Esophagus muscularis mucosa (tissue), 4 donors: ENCODE data around the gene CD8B. TPM values are rescaled to one million over a fixed set of nuclear protein-coding genes. Genes with fewer than 3 reads are reported as not detected.

Experiments used
- DNase-seq: peaks from one replicate; pipeline ENCODE4 v3.0.0-alpha.2; 2017; ENCODE audit errors: extremely low spot score
- H3K27ac ChIP-seq, 4 donors: fragments of 200-600 bp; sonication (generic); replicated peaks in 1 of 4; 1 replicate in 3 of 4; 2 replicates in 1 of 4; pipeline ENCODE4 v1.5.1; 2016 to 2019; ENCODE audit warnings: mild to moderate bottlenecking in 1 of 4
- H3K27me3 ChIP-seq, 4 donors: fragments of 200-600 bp; sonication (generic); one replicate each; pipeline versions ENCODE4 v1.5.1 to v1.6.0; 2016 to 2019
- H3K36me3 ChIP-seq, 4 donors: fragments of 200-600 bp; sonication (generic); one replicate each; pipeline ENCODE4 v1.5.1; 2016 to 2019
- H3K4me1 ChIP-seq, 4 donors: fragments of 200-600 bp; sonication (generic); one replicate each; pipeline ENCODE4 v1.5.1; 2016 to 2019
- H3K4me3 ChIP-seq, 4 donors: fragments of 200-600 bp; sonication (generic); 1 replicate in 2 of 4; 2 replicates in 2 of 4; pipeline ENCODE4 v1.5.1; 2016 to 2019; ENCODE audit warnings: mild to moderate bottlenecking in 4 of 4, moderate library complexity in 1 of 4
- H3K9me3 ChIP-seq, 4 donors: fragments of 200-600 bp; sonication (generic); 1 replicate in 3 of 4; 2 replicates in 1 of 4; pipeline ENCODE4 v1.5.1; 2016 to 2019
- EP300 ChIP-seq: sonication (generic); formaldehyde crosslinking; IDR thresholded peaks from one replicate; pipeline ENCODE4 v1.6.1; 2017; ENCODE audit warnings: antibody characterized with exemption
- POLR2A ChIP-seq: fragments of 450-650 bp; IDR thresholded peaks from one replicate; pipeline ENCODE4 v1.6.1; 2017; ENCODE audit warnings: antibody characterized with exemption, moderate library complexity, mild to moderate bottlenecking, low read depth
- POLR2AphosphoS5 ChIP-seq, 2 donors: sonication (generic); formaldehyde crosslinking; IDR thresholded peaks; one replicate each; pipeline ENCODE4 v1.6.1; 2017; ENCODE audit warnings: antibody characterized with exemption in 2 of 2
- WGBS: methylation state at CpG from one replicate; pipeline ENCODE4 v1.1.5; 2018; 5-methylcytosine and 5-hydroxymethylcytosine counted together
- intact Hi-C: fragments of 100-400 bp; cut with DNase I; formaldehyde crosslinking; loops from one replicate; pipeline ENCODE4 v1.15.1; 2023
- total RNA-seq, 4 donors: library from RNA; depleted of rRNA; stranded (reverse); fragments of >200 nt; gene quantifications; one replicate each; pipeline versions ENCODE4 v1.1.0 to v1.2.1, GENCODE V29; 2016
- TF ChIP-seq, protein P1 (sequence below), 3 experiments: fragments of 200-600 bp in 2 of 3; fragments of 450-650 bp in 1 of 3; sonication (generic) in 2 of 3; IDR thresholded peaks; one replicate each; pipeline ENCODE4 v1.5.1; 2017 to 2019; ENCODE audit warnings: antibody characterized with exemption in 3 of 3, mild to moderate bottlenecking in 2 of 3, moderate library complexity in 1 of 3

CD8B gene
- total RNA-seq, 4 donors from 2014 or later, result 0.65 to 4.3 (median 2.0) TPM; not detected in 1

DNA sequence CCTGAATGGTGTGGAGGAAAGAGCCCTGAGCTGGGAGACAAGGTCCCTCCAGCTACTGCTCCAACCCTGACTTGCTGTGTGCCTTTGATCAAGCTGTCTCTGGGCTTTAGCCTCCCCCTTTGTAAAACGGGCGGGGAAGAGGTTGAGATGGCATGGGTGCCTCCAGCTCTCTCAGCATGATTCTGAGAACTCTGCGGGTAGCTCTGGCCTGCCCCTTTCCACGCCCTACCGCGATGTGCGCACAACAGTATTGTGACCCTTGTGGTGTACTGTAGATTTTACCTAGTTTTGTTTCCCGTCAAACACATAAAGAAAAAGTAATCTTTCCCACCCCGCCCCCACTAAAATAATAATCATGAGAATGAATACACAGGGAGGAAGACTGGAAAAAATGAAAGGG, 76.2 kb downstream of the CD8B start:
- no peak overlapping the region for H3K4me3 ChIP-seq
- H3K9me3 ChIP-seq, result no peaks in the 10 kb centered on the region
- no peaks in the 10 kb centered on the region for H3K36me3 ChIP-seq
- 98% methylated on average over 9 of the region's 9 CpGs for WGBS
- H3K4me1 ChIP-seq, result peaks cover 22 to 26% (median 23%) of the 10 kb centered on the region in 4 donors
- intact Hi-C loops, result no loop called here
- H3K27me3 ChIP-seq, result peaks cover 4 to 25% (median 21%) of the 10 kb centered on the region in 4 donors
- TF ChIP-seq POLR2AphosphoS5 (IDR thresholded peaks at IDR 0.05), result no peak
- no peak for DNase-seq
- H3K27ac ChIP-seq, result no peak overlapping the region

DNA sequence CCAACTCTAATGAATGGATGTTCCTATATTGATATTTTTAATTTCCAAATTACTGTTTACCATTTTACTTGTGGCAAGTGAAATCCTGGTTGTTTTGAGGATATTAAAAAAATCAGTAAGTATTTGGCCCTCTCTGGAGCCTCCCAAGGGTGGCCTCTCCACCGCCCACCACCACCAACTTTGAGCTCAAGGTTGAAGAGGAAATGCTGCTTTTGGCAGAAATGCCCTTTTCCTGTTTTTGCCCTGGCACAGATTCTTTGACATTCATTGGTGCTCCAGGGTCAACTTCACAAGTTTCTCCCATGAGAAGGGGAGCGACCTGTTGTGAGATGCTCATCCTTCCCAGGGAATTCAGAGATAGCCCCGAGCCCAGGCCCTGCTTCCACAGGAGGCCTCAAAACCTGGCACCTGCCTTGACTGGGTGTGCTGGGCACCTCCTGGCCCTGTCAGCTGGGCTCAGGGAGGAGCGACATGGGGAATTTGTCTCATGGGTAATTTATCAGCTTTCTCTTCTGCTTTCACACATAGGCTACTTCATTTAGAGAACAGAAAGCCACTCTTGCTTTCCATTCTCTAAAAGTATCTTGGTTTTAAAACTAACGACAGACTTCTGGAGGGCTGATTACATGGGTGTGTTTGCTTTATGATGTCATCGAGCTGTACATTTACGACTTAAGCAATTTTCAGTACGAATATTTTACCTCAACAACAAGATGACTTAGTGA, 77.9 kb downstream of the CD8B start:
- intact Hi-C loops, result no loop called here
- Histone ChIP-seq H3K27ac (no peak overlapping the region), H3K36me3 (no peaks in the 10 kb centered on the region), H3K4me1 (peaks cover 5 to 9% (median 6%) of the 10 kb centered on the region in 4 donors), H3K27me3 (peaks cover 0 to 8% (median 5%) of the 10 kb centered on the region in 4 donors), H3K9me3 (no peaks in the 10 kb centered on the region), H3K4me3 (no peak overlapping the region)
- 87% methylated on average over 8 of the region's 8 CpGs for WGBS
- DNase-seq, result no peak
- TF ChIP-seq, protein P1, sequence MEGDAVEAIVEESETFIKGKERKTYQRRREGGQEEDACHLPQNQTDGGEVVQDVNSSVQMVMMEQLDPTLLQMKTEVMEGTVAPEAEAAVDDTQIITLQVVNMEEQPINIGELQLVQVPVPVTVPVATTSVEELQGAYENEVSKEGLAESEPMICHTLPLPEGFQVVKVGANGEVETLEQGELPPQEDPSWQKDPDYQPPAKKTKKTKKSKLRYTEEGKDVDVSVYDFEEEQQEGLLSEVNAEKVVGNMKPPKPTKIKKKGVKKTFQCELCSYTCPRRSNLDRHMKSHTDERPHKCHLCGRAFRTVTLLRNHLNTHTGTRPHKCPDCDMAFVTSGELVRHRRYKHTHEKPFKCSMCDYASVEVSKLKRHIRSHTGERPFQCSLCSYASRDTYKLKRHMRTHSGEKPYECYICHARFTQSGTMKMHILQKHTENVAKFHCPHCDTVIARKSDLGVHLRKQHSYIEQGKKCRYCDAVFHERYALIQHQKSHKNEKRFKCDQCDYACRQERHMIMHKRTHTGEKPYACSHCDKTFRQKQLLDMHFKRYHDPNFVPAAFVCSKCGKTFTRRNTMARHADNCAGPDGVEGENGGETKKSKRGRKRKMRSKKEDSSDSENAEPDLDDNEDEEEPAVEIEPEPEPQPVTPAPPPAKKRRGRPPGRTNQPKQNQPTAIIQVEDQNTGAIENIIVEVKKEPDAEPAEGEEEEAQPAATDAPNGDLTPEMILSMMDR (IDR thresholded peaks at IDR 0.05), result no peak
- TF ChIP-seq POLR2A (no peak), EP300 (no peak), POLR2AphosphoS5 (IDR thresholded peaks at IDR 0.05) (no peak)

DNA sequence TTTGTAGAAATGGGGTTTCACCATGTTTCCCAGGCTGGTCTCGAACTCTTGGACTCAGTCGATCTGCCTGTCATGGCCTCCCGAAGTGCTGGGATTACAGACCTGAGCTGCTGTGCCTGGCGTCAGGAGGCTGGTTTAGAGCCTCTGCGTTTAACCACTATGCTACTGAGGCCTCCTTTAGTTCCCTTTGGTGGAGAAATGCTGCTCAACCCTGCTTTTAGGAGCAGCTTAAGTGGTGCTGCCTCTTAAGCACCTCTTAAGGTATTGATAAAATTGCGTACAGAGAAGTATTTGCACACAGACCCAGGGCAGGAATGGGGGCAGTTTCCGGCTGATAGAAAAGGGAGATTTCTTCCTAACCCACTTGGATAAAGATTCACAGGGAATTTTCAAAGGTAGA, 78.9 kb downstream of the CD8B start:
- no peak for DNase-seq
- WGBS, result 94% methylated on average over 7 of the region's 7 CpGs
- Histone ChIP-seq H3K27me3 (no peaks in the 10 kb centered on the region), H3K4me1 (no peaks in the 10 kb centered on the region), H3K4me3 (no peak overlapping the region), H3K9me3 (no peaks in the 10 kb centered on the region), H3K27ac (no peak overlapping the region), H3K36me3 (no peaks in the 10 kb centered on the region)
- no peak for TF ChIP-seq EP300
- no peak for TF ChIP-seq POLR2A
- TF ChIP-seq, protein P1 (IDR thresholded peaks at IDR 0.05), result no peak
- no peak for TF ChIP-seq POLR2AphosphoS5 (IDR thresholded peaks at IDR 0.05)
- intact Hi-C loops, result no loop called here

DNA sequence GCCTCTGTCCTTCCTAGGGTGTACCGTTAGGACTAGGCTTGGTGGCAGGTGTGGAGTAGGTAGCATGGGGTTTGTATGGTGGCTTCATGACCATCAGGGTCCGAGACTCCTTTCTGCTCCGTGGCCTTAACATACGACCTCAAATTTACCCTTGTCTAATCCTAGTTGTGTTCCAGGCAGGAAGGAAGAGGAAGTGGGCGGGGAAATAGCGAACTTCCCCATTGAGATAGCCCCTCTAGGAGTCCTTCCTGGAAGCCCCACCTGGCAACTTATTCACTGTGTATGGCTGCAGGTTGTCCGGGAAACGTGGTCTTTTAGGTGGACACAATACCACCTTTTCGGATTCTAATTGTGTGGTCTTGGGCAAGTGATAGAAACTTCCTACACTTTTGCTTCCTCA, 80.3 kb downstream of the CD8B start:
- Histone ChIP-seq H3K4me3 (no peak overlapping the region), H3K4me1 (no peaks in the 10 kb centered on the region), H3K36me3 (peaks cover 0 to 2% (median 0%) of the 10 kb centered on the region in 4 donors), H3K27me3 (no peaks in the 10 kb centered on the region), H3K27ac (no peak overlapping the region), H3K9me3 (no peaks in the 10 kb centered on the region)
- DNase-seq, result no peak
- TF ChIP-seq, protein P1 (IDR thresholded peaks at IDR 0.05), result no peak
- TF ChIP-seq EP300 (no peak), POLR2AphosphoS5 (IDR thresholded peaks at IDR 0.05) (no peak), POLR2A (no peak)
- WGBS, result 80% methylated on average over 9 of the region's 9 CpGs
- intact Hi-C loops, result no loop called here

DNA sequence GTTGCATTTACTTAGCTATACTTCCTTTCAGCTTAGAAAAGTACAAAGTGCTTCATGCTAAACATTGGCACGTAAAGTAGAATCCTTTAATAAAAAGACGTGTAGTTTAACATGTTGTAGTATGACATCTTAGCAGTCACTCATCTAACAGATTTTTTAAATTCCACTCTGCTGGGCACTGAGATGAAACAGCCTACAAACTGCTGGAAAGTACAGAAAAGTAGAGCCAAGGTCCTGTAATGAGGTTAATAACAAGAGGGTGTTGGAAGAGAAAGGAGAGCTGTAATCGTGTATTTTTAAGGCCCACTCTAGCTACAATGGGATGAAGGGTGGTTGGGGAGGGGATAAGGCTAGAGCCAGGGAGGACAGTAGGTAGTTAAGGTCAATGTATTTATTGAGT, 81.7 kb downstream of the CD8B start:
- intact Hi-C loops, result no loop called here
- Histone ChIP-seq H3K4me3 (no peak overlapping the region), H3K36me3 (peaks cover 6 to 16% (median 9%) of the 10 kb centered on the region in 4 donors), H3K9me3 (no peaks in the 10 kb centered on the region), H3K4me1 (no peaks in the 10 kb centered on the region), H3K27ac (no peak overlapping the region), H3K27me3 (no peaks in the 10 kb centered on the region)
- DNase-seq, result no peak
- TF ChIP-seq, protein P1 (IDR thresholded peaks at IDR 0.05), result no peak
- 68% methylated on average over 3 of the region's 3 CpGs for WGBS
